SKM-1 treated with dmso at 0.1 percent for 144 hours (cell line): ENCODE measurements around the gene AKAP13.
A peak's percentile ranks its signal among the peaks of the same experiment; 100 is the strongest.

Experiments
- DNase-seq: peaks from one replicate; lab custom pipeline; 2025; ENCODE audit not compliant: unreplicated experiment; lab: John Stamatoyannopoulos, UW

Gene AKAP13

DNA sequence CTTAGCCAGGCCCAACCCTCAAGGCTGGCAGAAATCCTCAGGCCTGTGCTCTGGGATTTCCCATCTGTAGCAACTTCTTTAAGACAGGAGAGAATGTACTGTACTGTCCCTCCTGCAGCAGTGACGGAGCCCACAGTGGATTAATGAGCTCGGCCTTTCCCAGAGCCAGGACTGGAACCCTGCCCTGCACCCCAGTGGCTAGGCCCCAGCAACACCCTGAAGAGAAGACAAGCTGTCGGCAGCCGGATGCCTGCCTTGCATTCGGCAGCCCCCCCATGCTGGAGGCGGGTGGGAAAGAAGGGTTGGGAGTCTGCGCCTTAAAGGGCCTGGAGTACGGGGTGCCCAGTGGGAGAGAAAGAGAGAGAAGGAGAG, 382.3 kb downstream of the AKAP13 start:
- no peak for DNase-seq

DNA sequence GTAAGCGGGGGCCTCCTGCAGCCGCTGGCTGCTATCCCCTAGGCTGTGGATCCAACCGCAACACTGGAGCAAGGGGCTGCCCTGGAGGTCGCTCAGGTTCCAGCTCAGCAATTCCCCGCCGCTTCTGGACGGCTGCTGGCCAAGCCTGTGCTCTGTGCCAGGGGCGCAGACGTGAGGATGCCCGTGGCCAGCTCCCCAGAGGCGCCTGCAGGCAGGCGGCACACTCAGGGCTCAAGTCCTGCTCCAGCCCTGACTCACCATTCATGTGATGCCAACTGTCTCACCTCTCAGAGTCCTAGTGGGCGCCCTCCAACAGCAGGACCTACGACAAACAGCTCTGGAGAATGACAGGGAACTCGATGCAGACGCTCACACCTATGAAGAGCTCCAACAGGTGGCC, 382.8 kb downstream of the AKAP13 start:
- no peak for DNase-seq

DNA sequence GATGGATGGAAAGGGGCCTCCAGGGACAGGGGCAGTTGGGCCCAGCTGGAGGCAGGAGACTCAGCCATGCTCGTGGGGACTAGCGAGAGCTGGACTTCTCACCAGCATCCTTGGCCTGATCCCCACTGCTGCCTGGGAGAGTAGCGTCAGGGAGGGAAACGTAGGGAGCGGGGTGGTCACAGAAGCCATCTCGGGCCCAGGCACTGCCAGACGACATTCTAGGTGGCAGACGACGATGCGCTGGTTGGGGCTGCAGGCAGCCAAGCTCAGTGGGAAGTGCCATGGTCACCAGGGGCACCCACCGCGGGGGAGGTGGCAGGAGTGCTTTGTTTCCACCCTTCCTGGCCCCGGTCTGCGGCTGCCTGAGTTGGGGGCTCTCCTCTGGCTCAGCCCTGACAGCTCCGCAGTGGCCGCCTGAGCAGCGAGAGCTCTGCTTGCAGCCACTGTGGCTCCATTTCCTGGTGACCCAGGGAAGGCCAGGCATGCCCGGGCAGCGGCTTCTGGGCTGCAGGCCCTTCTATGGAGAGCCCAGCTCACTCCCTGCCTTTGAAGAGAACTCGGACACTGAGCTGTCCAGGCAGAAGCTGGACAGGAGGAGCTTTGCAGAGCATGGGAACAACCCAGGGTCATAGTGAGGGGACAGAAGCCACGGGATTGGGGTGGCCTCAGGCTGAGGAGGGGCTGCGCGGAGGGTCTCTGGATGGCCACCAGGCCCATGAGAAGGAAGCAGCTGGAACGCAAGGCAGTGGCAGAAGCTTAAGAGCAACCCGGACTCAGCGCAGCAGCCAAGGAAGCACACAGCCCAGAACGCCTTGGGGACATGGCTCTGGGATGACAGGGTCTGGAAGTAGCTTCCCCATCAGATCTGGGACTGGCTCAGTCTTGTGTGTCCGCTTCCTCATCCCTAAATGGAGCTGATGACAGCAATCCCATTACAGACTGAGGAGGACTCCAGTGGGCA, 383.6 kb downstream of the AKAP13 start:
- DNase-seq: no peak

DNA sequence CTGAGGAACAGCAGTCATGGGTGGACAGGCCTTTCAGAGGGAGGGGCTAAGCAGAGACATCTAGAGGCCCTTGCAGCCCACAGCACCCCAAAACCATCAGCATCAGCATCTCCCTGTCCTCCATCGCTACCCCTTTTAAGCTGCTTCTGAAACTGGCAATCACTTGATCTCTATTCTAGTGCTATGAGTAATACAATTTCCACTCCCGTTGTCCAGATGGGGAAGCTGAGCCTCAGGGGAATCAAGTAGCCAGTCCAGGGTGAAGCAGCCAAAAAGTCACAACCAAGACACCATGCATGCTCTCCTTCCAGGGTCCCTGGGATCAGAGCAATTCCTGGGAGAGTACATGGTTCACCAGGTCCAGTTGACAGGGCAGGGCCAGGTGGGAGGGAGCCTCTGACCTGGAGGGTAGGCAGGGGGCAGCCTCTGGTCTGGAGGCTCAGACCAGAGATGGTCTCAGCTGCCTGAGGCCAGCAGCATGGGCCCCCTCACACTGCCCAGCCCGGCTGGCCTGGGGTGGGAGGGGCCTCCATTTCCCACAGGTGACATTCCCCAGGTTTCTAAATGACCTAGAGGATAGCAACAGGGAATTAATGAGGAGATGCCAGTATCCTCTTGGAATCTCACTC, 384.4 kb downstream of the AKAP13 start:
- DNase-seq: no peak

DNA sequence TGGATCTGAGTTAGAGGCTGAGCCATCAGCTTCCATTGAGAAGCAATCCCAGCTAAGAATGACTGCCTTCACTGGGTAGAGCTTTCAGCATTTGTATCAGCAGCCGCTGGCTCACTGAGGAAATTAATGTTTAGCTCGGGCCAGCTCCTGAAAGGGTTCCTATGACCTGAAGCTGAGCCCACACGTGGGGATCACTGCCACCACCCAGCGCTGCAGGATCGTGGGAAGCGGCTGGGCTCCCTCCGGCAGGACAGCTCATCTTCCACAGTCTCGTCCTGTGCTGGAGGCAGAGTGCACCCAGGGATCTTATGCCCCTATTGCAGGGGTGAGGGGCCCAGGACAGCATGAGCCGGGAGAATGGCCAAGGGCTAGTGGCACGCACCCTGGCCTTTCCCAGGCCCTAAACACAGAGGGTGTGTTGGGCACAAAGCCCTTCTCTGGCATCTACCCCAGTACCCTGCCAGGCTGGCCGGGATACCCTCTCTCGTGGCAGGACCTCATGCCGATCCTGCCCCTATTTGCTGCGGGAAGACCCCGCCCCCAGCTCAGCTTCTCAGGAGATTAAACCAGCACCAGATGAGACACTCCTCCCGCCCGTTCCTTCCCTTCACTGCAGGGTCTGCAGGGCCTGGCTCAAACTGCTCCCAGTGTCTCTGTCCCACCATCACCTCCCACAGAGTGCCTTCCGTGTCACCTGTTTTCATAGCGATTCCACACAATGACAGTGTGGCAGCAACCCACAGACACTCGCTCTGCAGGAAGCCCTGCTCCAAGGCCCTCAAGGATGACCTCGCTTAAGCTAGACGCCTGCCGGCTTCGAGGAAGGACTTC, 385.8 kb downstream of the AKAP13 start:
- DNase-seq: no peak

DNA sequence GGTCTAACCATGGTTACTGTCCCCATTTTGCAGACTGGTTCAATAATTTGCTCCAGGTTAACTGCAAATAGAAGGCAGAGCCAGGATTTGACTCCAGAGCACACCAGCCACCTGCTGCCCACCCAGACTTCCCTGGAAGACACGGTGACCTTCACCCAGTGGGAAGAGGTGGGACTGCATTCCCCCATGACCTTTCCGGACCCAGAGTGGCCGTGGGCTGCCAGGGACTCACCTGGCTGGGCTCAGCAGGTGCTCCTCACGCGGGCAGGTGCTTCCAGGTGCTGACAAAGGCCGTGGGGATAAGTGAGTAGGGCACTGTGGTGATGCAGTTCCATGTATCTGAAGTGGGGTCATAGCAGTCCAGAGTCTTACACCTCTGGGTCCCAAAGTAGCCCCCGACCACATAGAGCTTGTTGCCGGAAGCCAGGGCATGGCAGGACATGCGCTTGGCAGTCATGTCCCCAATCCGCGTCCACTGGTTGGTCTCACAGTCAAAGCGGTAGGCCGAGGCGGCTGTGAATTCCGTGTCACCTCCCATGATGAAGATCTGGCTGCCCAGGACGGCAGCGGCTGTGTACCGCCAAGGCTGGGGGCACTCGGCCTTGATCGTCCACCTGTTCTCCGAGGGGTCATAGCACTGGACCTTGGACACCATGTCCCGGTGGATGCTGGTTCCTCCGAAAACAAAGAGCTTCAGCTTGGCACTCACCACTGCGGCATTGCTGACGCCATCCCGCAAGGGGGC, 387.6 kb downstream of the AKAP13 start:
- no peak for DNase-seq

DNA sequence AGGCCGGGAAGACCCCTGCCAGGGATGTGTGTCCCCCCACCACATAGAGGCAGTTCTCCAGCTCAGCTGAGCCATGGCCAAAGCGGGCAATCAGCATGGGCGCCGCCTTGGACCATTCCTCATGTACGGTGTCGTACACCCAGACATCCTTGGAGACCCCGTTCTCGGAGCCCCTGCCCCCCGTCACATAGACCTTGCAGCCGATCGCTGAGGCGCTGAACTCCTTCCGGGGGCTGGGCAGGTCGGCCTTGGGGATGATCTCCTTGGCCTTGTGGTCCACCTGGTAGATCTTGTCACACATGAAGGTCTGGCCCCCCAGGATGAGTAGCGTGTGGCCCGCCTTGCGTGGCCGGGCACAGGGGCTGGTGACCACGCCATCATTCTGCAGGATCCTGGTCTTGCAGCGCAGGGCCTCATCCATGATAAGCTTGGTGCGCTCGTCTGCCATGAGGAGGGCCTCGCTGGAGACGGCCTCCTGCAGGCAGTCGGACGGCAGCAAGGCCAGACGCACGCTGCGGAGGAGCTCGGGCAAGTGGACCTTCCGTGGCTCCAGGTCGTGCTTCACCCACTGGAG, 388.3 kb downstream of the AKAP13 start:
- no peak for DNase-seq

DNA sequence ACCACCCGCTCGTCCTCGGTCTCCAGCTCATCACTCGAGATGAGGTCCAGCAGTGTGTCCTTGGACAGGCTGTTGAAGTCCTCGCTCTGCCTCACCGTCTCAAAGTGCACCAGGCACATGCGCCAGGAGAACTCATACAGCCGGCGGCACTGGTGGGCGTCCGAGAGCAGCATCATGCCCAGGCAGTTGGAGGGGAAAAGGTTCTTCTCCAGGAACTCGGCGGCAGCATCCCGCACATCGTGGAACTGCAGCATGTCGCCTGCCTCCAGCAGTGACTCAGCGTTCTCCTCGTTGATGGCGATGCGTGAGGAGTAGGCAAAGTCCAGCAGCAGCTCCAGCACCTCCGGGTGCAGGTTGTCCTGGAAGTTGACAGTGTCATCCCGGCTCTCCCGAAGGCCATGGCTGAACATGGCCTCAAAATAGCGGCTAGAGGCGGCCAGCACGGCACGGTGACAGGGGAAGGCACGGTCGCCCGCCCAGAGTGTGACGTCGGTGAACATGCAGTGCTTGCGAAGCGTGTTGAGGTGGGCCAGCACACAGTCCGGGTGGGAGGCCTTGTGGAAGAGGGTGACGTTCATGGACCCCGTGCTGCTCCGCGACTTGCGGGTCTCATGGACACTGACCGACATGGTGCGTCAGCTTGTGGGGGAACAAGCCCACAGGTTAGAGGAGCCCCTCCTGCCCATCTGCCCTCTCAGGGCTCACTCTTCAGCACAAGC, 388.9 kb downstream of the AKAP13 start:
- no peak for DNase-seq

DNA sequence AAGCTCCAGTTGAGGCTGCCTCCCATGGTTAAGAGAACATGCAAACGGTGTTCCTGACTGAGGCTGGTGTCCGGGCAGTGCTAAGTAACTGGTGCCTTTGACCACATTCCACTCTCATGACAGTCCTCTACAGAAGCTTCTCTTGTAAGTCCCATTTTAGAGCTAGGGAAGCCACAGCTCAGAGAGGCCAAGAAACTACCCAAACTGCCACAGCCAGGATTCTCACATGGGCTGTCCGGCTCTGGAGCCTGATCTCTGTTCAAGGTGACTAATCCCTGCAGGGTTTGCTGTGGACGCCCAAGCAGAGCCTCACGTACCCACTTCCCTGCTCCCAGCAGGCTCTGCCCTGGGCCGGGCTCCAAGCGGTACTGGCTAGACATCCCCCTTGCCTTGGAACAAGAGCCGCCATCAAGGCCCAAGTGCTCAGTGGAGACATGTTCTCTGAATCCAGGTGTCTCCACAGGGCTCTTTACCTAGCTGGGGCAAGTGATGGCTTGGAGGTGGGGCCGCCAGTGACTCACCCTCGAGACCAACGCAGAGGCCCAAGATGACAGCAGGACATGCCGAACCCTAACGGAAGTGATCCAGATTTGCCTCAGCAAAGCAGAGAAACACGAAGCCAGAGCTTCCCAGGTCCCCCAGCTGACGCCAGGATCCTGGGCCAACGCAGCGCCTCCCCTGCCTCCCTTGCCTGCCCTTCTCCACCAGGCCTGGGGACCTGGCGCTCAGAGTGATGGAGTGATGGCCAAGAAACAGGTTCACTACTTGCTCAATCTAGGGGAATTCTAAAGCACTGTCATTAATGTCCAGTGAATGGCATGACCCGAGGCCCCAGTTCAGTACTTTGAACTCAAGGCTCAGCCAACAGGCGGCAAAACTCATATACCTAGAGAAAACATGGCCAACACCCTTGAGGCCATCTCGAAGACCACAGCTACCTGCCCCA, 390.0 kb downstream of the AKAP13 start:
- DNase-seq: no peak

DNA sequence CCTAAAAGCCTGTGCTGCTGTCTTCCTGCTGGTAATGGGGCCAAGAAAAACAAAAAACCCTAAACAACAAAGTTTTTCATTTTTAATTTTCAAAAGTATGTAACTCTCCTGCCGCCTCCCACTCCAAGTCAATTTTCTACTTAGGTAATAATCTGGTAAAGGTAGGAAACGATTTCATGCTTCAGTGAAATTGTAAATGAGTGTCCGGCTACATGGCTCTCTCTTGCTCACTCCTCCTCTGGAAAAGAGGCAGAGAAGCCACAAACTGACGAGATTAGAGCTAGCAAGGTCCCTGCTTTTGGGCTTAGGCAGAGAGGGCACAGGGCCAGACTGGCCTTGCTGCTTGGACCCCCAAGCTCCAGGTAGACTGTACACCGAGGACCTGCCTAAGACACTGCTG, 390.9 kb downstream of the AKAP13 start:
- no peak for DNase-seq

DNA sequence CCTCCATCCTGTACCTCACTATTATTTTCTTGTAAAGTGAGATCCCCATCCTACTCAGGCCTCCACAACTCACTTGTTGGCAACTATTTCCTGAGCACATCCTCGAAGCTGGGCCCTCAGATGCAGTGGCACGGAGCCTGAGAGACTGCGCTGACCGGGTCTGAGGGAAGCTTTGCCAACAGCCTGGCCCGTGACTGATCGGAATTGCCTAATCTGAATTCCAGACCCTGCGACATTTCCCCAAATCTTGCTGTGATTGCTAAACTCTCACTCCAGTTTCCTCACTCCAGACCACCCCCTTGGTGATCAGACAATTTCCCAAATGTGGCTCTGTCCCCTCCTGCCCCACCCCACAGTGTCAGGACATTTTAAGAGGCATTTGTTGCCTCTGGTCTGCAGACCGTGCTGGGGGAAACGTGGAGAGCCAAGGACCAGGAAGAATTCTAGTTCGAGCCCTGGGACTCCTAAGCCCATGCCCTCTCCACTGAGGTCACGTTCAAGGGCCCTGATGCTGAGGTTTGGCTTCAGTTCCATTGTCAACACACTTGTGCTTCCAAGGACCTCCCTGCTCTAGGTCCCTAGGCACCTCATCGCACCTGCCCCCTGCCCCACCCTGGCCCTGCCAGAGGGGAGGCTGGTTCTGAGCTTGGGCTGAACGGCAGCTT, 391.5 kb downstream of the AKAP13 start:
- no peak for DNase-seq

DNA sequence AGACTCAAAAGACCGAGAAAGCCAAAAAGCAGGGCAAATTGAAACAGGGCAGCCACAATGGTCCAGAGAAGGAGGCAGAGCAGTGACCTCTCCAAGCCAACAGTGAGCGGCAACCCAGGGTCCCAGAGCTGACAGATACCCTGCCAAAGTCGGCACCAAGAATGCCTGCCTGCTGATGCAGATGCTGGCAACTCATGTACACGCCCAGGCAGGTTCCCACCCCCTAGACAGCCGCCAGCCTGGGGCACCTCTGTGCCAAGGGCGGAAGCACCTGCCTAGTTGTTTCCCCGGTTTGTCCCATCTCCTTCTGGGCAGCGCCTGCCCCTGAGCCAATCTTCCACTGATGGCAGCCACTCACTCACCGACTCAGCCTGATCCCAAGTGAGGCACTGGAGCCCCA, 392.3 kb downstream of the AKAP13 start:
- DNase-seq: no peak

DNA sequence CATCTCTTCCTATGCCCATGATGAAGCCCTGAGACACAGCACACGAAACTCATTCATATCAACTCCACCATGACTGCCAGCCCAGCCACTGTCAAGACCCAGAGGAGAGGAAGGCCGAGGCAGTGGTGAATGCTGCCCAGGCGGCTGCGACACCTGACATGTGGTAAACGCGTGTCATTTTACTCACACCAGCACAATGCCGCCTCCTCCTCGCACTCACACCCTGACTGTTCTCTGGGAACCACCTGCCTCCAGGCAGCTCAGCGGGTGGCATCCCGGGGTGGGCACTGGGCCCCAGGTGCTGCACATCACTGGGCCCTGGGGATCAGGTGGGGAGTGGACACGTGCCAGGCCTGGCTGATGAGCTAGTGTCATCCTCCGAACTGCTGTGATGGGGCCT, 392.8 kb downstream of the AKAP13 start:
- DNase-seq: no peak

DNA sequence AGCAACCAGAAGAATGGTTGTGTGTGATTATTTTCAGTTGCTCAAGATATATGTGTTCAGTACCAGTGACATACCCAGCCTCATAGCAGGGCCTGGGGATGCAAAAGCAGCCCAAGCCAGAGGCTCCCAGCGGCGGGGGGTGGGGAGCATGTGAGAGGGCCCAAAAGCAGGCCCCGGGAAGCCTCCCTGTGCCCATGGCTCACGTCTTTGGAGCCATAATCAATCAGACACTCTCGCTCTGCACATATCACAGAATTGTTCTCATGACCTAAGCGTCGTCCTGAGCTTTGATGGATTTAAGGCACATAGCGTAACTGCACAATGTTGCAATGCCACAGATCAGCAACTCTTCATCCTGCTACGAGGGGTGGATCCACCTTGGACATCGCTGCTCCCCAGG, 393.6 kb downstream of the AKAP13 start:
- DNase-seq: no peak

DNA sequence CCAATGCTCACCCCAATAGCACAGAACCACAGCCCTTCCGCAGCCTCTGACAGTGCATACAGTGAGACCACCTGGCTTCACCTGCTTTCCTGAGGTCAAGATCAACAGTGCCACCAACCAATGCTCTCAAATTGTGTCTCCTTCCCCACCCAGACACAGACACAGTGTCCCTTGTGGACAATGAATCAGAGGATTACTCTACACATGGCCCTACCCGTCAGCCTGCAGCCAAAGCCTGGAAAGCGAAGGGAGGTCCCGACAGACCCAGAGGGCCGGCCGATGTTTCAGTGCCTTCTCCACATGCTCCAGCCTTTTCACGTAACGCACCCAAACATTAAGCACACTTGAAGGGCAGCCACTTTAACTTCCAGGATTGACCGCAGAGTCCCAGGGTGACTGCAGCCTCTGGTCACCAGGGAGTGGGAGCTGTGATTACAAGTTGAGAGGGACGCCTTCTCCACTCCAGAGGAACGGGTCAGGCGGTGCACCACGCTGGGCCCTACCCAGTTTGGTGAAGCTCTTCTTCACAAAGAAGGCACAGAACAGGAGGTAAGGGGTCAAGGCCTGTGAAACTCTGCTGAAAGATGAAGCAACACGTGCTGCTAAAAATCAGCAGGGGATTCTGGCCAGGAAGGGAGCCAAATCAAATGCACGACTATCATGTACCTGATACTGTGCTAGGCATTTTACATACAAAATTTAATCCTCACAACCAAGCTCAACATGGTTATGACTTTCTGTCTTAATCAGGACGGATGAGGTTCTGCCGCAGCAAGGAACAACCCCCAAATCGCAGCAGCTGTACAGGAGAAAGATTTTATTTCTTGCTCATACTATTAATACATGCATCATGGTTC, 397.1 kb downstream of the AKAP13 start:
- DNase-seq: no peak

DNA sequence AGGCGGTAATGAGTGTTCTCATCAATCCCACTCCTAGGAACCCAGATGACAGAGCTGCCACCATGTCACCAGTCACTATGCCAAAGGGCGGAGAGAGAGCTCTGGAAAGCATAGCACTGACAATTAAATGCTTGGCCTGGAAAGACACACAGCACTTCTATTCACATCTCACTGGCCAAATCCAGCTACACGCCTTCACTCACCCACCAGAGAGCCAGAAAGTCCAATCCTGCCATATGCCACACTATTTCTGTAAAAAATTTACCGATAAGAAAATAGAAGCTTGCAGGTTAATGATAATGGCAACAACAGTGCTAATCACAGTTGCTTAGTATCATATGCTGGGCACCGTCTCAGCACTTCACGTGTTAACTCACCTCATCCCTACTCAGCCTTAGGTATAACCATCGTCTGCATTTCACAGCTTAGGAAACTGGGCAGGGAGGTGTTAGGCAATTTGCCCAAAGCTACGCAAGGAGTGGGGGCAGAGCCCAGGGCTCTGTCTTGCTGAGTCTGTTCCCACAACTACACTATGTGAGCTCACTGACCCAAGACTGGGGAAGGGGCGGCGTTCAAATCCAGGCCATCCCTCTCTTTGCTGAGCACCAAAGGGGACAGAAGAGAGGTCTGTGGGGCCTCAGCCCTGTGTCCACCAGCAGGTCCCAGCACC, 397.8 kb downstream of the AKAP13 start:
- DNase-seq: peak; percentile 19

DNA sequence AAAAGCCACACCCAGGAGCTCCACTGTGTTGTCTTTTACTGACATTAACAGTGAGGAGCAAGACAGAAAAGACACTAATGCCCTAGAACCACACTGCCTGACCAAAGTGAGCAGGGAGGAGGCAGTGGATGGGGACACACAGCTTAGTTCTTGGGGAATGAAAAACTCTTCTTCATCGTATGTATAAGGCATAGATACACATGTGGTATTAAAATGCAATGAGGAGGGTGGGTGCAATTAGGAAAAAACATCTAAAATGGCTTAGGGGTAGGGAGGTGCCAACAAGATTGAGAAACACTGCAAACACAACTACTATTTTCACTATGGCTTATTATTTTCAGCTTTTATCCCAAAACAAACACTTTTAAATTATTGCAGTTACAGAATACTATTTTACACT, 398.8 kb downstream of the AKAP13 start:
- no peak for DNase-seq
